Stimulated activated CD8-positive, alpha-beta memory T cell treated with anti-CD3 and anti-CD28 coated beads, Interleukin-4, amount 100 ng/mL, for 4 hours (primary cell): ENCODE measurements around the gene KIF15.

ENCODE experiments used
- DNase-seq, 2 donors: peaks; one replicate each; pipeline ENCODE4 v3.0.0-alpha.2; 2020; ENCODE audit warnings: low read depth in 2 of 2, low spot score in 1 of 2

Gene KIF15

GRCh38 chr3:44874308-44874707 is 112.7 kb downstream of the KIF15 start, which contains the start of gene TGM4:
TGM4 (plus strand) TSS chr3:44874608; CDS start chr3:44874679, 71 bp downstream.
- DNase-seq, result no peak

- DNase-seq, result no peak
Observed at GRCh38 chr3:44875596-44875995, 114.0 kb downstream of the KIF15 start.

- DNase-seq, result no peak
Observed at GRCh38 chr3:44877333-44877732, 115.7 kb downstream of the KIF15 start.

GRCh38 chr3:44880284-44880683 is 118.7 kb downstream of the KIF15 start:
- no peak for DNase-seq

GRCh38 chr3:44883213-44883955 is 121.8 kb downstream of the KIF15 start:
- DNase-seq, result no peak

GRCh38 chr3:44883999-44884431 is 122.4 kb downstream of the KIF15 start:
- DNase-seq, result no peak

GRCh38 chr3:44885618-44886017 is 124.0 kb downstream of the KIF15 start:
- no peak for DNase-seq

- DNase-seq, result no peak
Observed at GRCh38 chr3:44886561-44886960, 125.0 kb downstream of the KIF15 start.

GRCh38 chr3:44887101-44887500 is 125.5 kb downstream of the KIF15 start:
- no peak for DNase-seq

GRCh38 chr3:44890258-44890657 is 128.7 kb downstream of the KIF15 start:
- no peak for DNase-seq

GRCh38 chr3:44890852-44891251 is 129.3 kb downstream of the KIF15 start:
- no peak for DNase-seq

- DNase-seq, result no peak
Observed at GRCh38 chr3:44892689-44893088, 131.1 kb downstream of the KIF15 start.

- no peak for DNase-seq
Observed at GRCh38 chr3:44893097-44893496, 131.5 kb downstream of the KIF15 start.

GRCh38 chr3:44894485-44894884 is 132.9 kb downstream of the KIF15 start:
- DNase-seq, result no peak

GRCh38 chr3:44896440-44896839 is 134.8 kb downstream of the KIF15 start:
- no peak for DNase-seq

- no peak for DNase-seq
Observed at GRCh38 chr3:44899683-44900367, 138.2 kb downstream of the KIF15 start.

GRCh38 chr3:44902628-44903027 is 141.0 kb downstream of the KIF15 start:
- DNase-seq, result no peak
